ENCODE data around the gene ZSCAN5B.
"Not testable (repeated sequence)": the region's sequence is repeated elsewhere in the genome, so short reads cannot be mapped to it uniquely, and the experiment has no call there.

Gene ZSCAN5B

DNA sequence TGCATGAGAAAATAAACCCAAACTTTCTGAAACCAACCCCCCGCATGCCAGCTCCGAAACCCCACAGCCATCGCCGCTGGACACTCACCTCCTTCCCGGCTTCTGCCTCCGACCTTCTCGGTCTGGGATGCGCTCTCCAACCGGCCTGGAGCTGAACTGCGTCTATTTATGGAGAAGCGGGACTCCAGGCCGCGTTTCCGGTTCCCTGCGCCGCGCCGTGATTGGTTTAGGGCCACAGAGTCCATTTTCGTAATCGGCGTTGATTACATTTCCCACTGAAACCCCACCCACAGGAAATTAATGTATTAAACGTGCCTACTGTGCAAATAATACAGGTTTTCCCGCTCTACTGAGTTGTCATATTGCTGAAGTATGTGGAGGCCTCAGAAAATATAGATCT, at the start of gene ZSCAN5B:
TSS of gene ZSCAN5B (minus strand) at position 138 of the 400 bp plus-strand sequence. CDS start 4,731 bp downstream, outside the sequence.
- DNase-seq = not testable (repeated sequence)

- DNase-seq = not testable (repeated sequence)
These were observed 48.2 kb upstream of the ZSCAN5B start for GRCh38 chr19:56245764-56246163.

DNA sequence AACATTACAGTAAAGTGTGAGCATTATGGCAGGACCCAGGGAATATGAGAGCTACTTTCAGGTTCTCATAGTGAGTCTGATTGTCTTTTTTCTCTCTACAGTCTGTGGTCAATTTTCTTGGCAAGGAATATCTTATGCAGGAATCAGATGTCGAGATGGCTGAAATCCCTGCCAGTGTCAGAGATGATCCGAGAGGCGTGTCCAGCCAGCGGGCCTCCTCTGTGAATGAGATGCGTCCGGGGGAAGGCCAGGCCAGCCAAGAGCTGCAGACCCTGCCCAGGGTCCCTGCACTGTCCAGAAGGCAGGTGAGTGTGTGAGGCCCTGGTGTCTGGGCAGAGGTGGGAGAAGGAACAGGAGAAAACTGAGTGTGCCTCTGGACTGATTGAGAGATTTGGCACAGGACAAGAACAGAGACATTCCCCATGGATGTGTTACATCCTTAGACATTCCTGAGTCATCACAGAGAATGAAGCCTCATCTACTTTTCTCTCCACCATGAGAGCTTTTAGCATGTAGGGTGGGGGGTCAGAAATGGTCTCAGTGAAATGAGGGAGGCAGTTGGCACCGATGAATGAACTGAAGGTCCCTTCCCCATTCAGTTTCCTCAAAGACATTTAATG, 47.6 kb upstream of the ZSCAN5B start:
- no peak for DNase-seq

DNA sequence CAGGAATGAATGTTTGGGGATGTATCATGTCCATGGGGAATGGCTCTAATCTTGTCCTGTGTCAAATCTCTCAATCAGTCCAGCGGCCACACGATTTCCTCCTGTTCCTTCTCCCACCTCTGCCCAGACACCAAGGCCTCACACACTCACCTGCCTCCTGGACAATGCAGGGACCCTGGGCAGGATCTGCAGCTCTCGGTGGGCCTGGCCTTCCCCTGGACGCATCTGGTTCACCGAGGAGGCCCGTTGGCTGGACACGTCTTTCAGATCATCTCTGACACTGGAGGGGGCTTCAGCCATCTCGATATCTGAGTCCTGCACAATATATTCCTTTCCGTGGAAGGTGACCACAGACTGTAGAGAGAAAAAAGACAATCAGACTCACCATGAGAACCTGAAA, 25.9 kb upstream of the ZSCAN5B start:
- no peak for DNase-seq

- no peak for DNase-seq
These were observed 25.3 kb upstream of the ZSCAN5B start for GRCh38 chr19:56222901-56223300.

DNA sequence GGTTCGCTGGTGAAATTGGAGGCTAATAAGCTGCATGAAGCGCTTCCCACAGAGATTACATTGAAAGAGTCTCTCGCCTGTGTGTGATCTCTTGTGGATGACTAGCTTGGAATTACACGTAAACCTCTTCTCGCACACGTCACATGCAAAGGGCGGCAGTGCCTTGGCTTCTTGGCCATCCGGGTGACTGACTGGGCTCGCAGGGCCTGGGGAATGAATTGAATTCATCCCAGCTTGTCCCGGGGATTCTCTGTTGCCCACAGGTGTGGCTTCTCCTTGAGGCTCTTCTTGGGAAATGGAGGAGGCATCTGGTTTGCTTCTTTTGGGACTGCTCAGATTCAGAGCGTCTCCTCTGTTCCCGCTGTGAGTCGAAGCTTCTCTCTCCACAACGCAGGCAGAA, 24.3 kb upstream of the ZSCAN5B start:
- DNase-seq = no peak

DNA sequence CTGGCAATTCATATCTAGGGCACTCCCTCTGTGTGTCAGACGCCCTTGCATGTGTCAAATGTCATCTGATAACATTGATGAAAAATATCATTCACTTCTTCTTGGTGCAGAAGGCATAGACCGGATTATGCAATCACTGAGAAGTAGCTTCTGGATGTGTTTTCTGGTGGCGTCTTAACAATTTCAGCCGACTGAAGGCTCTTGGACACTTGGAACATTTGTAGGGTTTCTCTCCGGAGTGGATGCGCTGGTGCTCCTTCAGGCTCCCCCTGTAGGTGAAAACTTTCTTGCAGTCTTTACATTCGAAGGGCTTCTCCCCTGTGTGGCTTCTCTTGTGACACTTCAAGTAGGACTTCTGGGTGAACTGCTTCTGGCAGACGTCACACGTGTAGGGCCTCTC, 23.9 kb upstream of the ZSCAN5B start:
- not testable (repeated sequence) for DNase-seq

DNA sequence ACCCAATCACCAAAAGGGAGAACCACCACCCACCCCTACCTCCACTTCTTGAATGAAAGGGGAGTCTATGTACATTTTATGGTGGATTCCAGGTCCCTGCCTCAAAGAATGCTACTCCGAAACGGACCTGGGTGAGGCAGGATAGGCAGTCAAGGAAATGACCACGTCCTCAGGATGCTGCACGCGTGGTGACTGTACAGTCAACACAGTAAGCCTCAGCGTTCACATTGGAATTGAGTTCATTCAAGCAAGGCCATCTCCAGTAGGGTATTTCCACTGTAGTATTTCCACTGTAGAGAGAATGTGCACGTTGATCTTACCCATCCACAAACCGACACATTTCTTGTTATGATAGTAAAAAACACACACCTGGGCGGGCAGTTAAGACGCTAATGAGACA, 21.4 kb upstream of the ZSCAN5B start:
- no peak for DNase-seq

DNA sequence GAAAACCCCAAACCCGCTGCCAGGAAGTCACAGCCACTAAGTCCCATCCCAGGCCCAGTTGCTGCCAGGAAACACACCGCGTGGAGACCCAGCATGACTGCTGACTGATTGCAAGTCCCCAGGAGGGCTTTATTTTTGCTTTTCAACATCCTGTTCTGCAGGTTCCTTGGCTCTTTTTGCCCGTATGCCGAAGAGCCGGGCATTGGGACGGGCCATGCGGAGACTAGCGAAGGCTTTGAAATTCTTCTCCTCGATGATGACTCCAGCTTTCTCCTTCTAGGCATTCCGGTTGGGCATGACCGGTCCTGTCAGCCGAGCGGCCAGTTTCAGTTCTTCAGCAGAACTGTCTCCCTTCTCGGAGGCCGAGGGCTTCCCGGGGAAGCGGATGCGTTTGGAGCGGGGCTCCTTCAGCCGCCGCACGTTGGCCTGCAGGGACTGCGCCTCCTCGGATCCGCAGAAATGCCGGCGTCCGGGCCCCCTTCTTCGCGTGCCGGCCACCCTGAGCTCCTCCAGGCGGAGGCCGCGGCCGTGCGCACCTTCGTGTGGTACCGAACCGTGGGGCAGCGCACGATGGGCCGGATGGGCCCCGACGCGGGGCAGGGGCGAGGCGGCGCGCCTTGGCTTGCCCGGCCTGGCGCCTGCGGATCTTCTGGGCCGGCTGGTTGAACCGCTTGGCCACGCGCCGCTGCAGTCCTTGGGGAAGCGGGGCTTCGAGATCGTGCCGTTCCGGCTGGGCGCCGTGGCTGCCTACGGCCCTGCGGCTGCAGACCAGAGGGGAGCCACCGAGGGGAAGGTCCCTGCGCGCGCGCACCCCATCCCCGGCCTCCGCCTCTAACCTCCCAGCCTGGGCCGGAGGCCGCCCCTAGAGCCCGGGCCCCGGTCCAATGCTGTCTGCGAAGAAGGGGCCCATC, 19.7 kb upstream of the ZSCAN5B start:
- DNase-seq = no peak

DNA sequence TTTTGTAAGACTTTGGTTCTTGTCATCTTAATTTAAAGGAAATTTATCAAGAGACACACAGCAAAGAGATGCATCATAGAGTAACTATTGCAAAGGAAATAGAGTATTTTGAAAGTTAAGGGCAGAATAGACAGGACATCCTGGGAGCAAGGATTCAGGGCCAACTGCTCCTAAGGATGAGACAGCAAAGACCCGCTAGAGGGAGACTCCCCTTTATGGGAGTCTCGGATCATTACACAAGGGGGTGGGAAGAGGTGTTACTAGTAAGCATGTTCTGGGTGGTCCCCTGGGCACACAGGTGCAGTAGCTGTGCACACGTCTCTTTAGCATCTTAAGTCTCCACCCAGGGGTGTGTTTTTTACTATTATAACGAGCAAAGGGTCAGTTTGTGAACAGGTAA, 14.1 kb upstream of the ZSCAN5B start:
- no peak for DNase-seq

DNA sequence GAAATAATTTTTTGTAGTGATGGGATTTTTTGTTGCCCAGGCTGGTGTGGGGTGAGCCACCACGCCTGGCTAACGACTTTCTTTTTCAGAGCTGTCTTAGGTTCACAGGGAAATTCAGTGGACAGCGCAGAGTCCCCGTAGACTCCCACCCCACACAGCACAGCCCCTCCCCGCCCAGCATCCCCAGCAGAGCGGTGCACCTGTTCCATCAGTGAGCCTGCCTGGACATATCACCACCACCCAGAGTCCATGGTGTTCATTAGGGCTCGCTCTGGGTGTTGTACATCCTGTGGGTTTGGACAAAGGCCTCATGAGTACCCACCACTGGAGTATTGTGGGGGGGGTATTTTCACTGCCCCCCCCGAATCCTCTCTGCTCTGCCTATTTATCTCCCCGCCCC, 12.5 kb upstream of the ZSCAN5B start:
- DNase-seq = not testable (repeated sequence)

DNA sequence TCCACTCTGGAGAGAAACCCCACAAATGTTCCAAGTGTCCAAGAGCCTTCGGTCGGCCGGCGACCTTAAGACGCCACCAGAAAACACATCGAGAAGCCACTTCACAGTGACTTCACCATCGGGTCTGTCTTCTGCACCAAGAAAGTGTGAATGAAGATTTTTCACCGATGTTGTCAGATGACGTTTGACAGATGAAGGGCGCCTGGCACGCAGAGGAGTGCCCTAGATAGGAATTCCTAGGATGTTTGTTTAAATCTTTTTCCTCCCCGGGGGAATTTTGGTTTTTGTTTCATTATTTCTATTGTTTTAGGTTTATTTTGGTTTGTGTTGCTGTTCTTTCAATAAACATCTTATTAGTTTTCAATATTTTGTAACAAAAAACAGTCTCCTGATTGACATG, 11.5 kb upstream of the ZSCAN5B start:
- no peak for DNase-seq

- not testable (repeated sequence) for DNase-seq
These were observed 10.0 kb upstream of the ZSCAN5B start for GRCh38 chr19:56207581-56207980.

- DNase-seq = no peak
These were observed 4.4 kb upstream of the ZSCAN5B start, which contains the start of gene ZSCAN5C for GRCh38 chr19:56201973-56202372. Gene ZSCAN5C, plus strand, starts transcription at chr19:56202273. Its CDS starts 3,641 bp downstream, at chr19:56205914.

DNA sequence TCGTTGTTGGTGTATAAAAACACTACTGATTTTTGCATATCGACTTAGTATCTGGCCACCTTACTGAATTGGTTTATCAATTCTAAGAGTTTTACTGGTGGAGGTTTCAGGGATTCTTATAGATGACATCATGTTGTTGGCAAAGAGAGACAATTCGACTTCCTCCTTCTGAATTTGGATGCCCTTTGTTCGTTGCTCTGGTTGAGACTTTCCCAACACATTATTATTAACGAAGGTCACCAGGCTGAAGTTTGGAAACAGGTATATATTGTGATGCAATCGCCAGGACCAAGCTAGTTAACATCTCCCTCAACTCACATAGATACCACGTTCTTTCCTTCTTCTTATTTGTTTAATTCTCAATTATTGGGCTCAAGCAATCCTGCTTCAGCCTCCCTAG, 2.1 kb upstream of the ZSCAN5B start:
- no peak for DNase-seq

- no peak for DNase-seq
These were observed 3.5 kb downstream of the ZSCAN5B start for GRCh38 chr19:56193981-56194640.

DNA sequence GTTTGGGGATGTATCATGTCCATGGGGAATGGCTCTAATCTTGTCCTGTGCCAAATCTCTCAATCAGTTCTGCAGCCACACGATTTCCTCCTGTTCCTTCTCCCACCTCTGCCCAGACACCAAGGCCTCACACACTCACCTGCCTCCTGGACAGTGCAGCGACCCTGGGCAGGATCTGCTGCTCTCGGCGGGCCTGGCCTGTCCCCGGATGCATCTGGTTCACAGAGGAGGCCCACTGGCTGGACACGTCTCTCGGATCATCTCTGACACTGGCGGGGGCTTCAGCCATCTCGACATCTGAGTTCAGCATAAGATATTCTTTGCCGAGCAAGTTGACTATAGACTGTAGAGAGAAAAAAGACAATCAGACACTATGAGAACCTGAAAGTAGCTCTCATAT, 5.9 kb downstream of the ZSCAN5B start:
- no peak for DNase-seq

GRCh38 chr19:56191115-56191514, 6.5 kb downstream of the ZSCAN5B start:
- DNase-seq = no peak

- no peak for DNase-seq
These were observed 7.8 kb downstream of the ZSCAN5B start for GRCh38 chr19:56189785-56190184.

DNA sequence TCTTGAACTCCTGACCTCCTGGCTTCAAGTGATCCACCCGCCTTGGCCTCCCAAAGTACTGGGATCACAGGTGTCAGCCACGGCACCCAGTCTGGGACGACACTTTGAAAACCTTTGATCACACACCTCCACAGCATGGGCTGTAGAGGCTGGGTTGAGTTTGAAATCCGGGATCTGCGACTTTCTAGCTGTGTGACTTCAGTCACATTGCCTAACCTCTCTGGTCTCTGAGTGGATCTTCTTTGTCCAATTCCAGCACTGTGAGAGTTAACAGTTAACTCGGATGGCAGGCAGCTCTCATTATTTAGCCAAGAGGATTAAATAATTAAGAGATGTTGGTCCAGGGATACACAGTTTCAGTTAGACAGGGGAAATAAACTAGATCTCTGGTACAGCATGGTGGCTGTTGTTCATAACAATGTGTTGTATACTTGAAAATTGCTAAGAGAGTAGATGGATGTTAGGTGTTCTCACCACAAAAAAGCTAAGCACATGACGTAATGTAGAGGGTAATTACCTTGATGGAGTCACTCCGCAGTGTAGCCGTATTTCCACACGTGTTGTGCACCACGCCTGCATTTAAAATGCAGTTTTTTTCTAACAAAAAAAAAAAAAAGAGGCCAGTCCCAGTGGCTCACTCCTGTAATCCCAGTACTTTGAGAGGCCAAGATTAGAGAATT, 19.9 kb downstream of the ZSCAN5B start:
- no peak for DNase-seq

GRCh38 chr19:56176881-56177280, 20.7 kb downstream of the ZSCAN5B start:
- no peak for DNase-seq

DNA sequence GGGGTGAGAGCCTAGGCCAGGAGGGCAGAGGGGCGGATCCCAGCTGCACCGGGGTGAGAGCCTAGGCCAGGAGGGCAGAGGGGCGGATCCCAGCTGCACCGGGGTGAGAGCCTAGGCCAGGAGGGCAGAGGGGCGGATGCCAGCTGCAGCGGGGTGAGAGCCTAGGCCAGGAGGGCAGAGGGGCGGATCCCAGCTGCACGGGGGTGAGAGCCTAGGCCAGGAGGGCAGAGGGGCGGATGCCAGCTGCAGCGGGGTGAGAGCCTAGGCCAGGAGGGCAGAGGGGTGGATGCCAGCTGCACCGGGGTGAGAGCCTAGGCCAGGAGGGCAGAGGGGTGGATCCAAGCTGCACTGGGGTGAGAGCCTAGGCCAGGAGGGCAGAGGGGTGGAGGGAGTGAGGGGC, 21.3 kb downstream of the ZSCAN5B start:
- DNase-seq = not testable (repeated sequence)

DNA sequence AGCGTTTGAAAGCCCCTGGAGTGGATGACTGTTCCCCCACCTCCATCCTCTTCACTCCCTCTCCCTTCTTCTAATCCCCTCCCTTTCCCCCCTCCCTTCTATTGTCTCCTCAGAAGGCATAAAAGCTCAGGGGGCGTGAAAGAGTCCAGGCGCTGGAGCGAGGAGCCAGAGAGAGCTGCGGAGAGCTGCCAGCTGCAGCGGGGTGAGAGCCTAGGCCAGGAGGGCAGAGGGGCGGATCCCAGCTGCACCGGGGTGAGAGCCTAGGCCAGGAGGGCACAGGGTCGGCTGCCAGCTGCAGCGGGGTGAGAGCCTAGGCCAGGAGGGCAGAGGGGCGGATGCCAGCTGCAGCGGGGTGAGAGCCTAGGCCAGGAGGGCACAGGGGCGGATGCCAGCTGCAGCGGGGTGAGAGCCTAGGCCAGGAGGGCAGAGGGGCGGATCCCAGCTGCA, 21.7 kb downstream of the ZSCAN5B start, which contains the start of gene GALP:
TSS of gene GALP (plus strand) at position 148 of the 447 bp plus-strand sequence. CDS start 1,101 bp downstream, outside the sequence.
- DNase-seq = not testable (repeated sequence)
